SK-N-SH (cell line): ENCODE data around the gene SERPINE2. TPM values are rescaled to one million over a fixed set of nuclear protein-coding genes. Genes with fewer than 3 reads are reported as not detected.
A peak's percentile ranks its signal among the peaks of the same experiment; 100 is the strongest.

Source experiments
- CTCF ChIA-PET: fragments of 300-600, 350-600 bp; formaldehyde crosslinking; extraction: SDS; loops from one replicate; lab custom pipeline; 2021; lab: Yijun Ruan, JAX
- POLR2A ChIA-PET: fragments of 350-600 bp; sonication (Branson Sonifier 250); formaldehyde crosslinking; extraction: SDS; loops from one replicate; lab custom pipeline; 2020; ENCODE audit warnings: antibody characterized with exemption, inconsistent platforms; lab: Yijun Ruan, JAX
- DNase-seq: peaks from one replicate; pipeline ENCODE4 v3.0.0; 2012
- H2AFZ ChIP-seq: fragments of 200-600 bp; sonication (generic); 2 replicates; pipeline ENCODE4 v1.8.1; 2016; ENCODE audit warnings: antibody characterized with exemption, mild to moderate bottlenecking, low read depth
- H3F3A ChIP-seq: fragments of 200-600 bp; sonication (generic); replicated peaks from 2 replicates; pipeline ENCODE3; 2016; ENCODE audit warnings: antibody characterized with exemption, mild to moderate bottlenecking; ENCODE audit not compliant: insufficient read depth
- H3K27ac ChIP-seq, 2 experiments: fragments of 200-500 bp in 1 of 2; fragments of 200-600 bp in 1 of 2; sonication (Bioruptor generic) in 1 of 2; sonication (generic), shearing (Covaris generic) in 1 of 2; 2 replicates each; pipeline versions ENCODE4 v1.5.1 to v1.6.1; 2014 to 2016; ENCODE audit warnings: low read depth in 2 of 2, inconsistent platforms in 1 of 2, low read length in 1 of 2, mild to moderate bottlenecking in 1 of 2, mixed read lengths in 1 of 2
- H3K27me3 ChIP-seq: fragments of 200-600 bp; sonication (generic), shearing (Covaris generic); 2 replicates; pipeline ENCODE4 v1.6.1; 2016; ENCODE audit warnings: mixed run types; ENCODE audit not compliant: insufficient read depth
- H3K36me3 ChIP-seq, 2 experiments: fragments of 200-500 bp in 1 of 2; fragments of 200-600 bp in 1 of 2; sonication (Bioruptor generic) in 1 of 2; sonication (generic) in 1 of 2; replicated peaks in 1 of 2; 2 replicates each; pipeline versions ENCODE3 to v1.5.1; 2014 to 2016; ENCODE audit warnings: low read length in 1 of 2, mild to moderate bottlenecking in 1 of 2; ENCODE audit not compliant: insufficient read depth in 2 of 2, control insufficient read depth in 1 of 2
- H3K4me1 ChIP-seq, 2 experiments: fragments of 200-500 bp in 1 of 2; fragments of 200-600 bp in 1 of 2; sonication (Bioruptor generic) in 1 of 2; sonication (generic), shearing (Covaris generic) in 1 of 2; 2 replicates each; pipeline versions ENCODE4 v1.5.1 to v1.6.1; 2014 to 2016; ENCODE audit warnings: low read depth in 1 of 2, low read length in 1 of 2, mixed run types in 1 of 2; ENCODE audit not compliant: insufficient read depth in 2 of 2, control insufficient read depth in 1 of 2
- H3K4me2 ChIP-seq: fragments of 200-600 bp; sonication (generic), shearing (Covaris generic); 2 replicates; pipeline ENCODE4 v1.6.1; 2017; ENCODE audit warnings: mixed run types
- H3K4me3 ChIP-seq, 2 experiments: fragments of 200-500 bp in 1 of 2; fragments of 200-600 bp in 1 of 2; sonication (Bioruptor generic) in 1 of 2; sonication (generic), shearing (Covaris generic) in 1 of 2; 2 replicates each; pipeline versions ENCODE4 v1.5.1 to v1.8.1; 2014 to 2016; ENCODE audit warnings: low read depth in 2 of 2, inconsistent platforms in 1 of 2, low read length in 1 of 2, mild to moderate bottlenecking in 1 of 2, mixed read lengths in 1 of 2, moderate library complexity in 1 of 2
- H3K79me2 ChIP-seq: fragments of 200-600 bp; sonication (generic); 2 replicates; pipeline ENCODE4 v1.8.1; 2017; ENCODE audit warnings: mild to moderate bottlenecking; ENCODE audit not compliant: insufficient read depth
- H3K9ac ChIP-seq: fragments of 200-600 bp; sonication (generic); 2 replicates; pipeline ENCODE4 v1.6.1; 2017; ENCODE audit warnings: mixed run types
- H3K9me2 ChIP-seq: fragments of 200-600 bp; sonication (generic); 2 replicates; pipeline ENCODE4 v1.6.1; 2017; ENCODE audit warnings: mixed run types
- H3K9me3 ChIP-seq: fragments of 200-600 bp; sonication (generic); 2 replicates; pipeline ENCODE4 v1.6.1; 2017; ENCODE audit warnings: mixed run types, mild to moderate bottlenecking, moderate library complexity
- H4K20me1 ChIP-seq: fragments of 200-600 bp; sonication (generic); 2 replicates; pipeline ENCODE4 v1.6.1; 2017; ENCODE audit warnings: mild to moderate bottlenecking, mixed run types; ENCODE audit not compliant: insufficient read depth
- CHD2 ChIP-seq: fragments of 150-350 bp; IDR thresholded peaks from 2 replicates; pipeline ENCODE4 v1.6.1; 2018; ENCODE audit warnings: low read length; ENCODE audit not compliant: partially characterized antibody
- ELF1 ChIP-seq: IDR thresholded peaks from 2 replicates; pipeline ENCODE4 v1.4.0; 2012
- EZH2phosphoT487 ChIP-seq: fragments of 200-600 bp; sonication (generic); IDR thresholded peaks from 2 replicates; pipeline ENCODE4 v1.6.1; 2017; ENCODE audit warnings: low read depth, mixed run types, mild to moderate bottlenecking, antibody characterized with exemption, moderate library complexity, borderline replicate concordance
- JUND ChIP-seq: IDR thresholded peaks from 2 replicates; pipeline ENCODE4 v1.4.0; 2012
- MAX ChIP-seq: IDR thresholded peaks from 2 replicates; pipeline ENCODE4 v1.4.0; 2012; ENCODE audit warnings: low read depth
- NFIC ChIP-seq: IDR thresholded peaks from 2 replicates; pipeline ENCODE4 v1.4.0; 2012; ENCODE audit warnings: borderline replicate concordance
- SIN3A ChIP-seq: IDR thresholded peaks from 2 replicates; pipeline ENCODE4 v1.6.1; 2012; ENCODE audit warnings: low read depth, mild to moderate bottlenecking, low read length, moderate library complexity, borderline replicate concordance
- TAF1 ChIP-seq: IDR thresholded peaks from 2 replicates; pipeline ENCODE4 v1.6.1; 2012; ENCODE audit warnings: low read depth, mild to moderate bottlenecking, low read length, moderate library complexity, borderline replicate concordance
- USF2 ChIP-seq: fragments of 150-350 bp; IDR thresholded peaks from 2 replicates; pipeline ENCODE4 v1.6.1; 2017; ENCODE audit warnings: antibody characterized with exemption, low read length, low read depth, borderline replicate concordance
- WGBS: methylation state at CpG from one replicate; pipeline ENCODE4 v1.1.6; 2017; ENCODE audit warnings: low lambda C conversion rate; 5-methylcytosine and 5-hydroxymethylcytosine counted together
- polyA plus RNA-seq, 3 experiments: library from polyadenylated mRNA; depleted of rRNA; stranded (reverse); fragments of >200 nt; gene quantifications; 2 replicates each; pipeline ENCODE4 v1.2.3, GENCODE V29; 2012

The SERPINE2 gene
- polyA plus RNA-seq, 1 of the 3 experiments (the other 2 are of a cell fraction), result 249 TPM

- H3K36me3 ChIP-seq, result peaks cover 0 to 9% of the 10 kb centered on the region in 2 experiments
- peak overlapping the region; percentile 91 for H3K9ac ChIP-seq
- CTCF ChIA-PET, result interaction anchor here (1.4 to 1.8 kb wide), 2 partner anchors 11 to 27 kb away, joined by 4 read pairs; no protein-coding TSS in a partner anchor
- H3F3A ChIP-seq, result peaks cover 14% of the 10 kb centered on the region
- POLR2A ChIA-PET, result no interaction called here
- peaks cover 69% of the 10 kb centered on the region for H3K79me2 ChIP-seq
- peak overlapping the region in 1 of 2 experiments; percentile 72; a peak in 2 of 4 replicates for H3K27ac ChIP-seq
- TF ChIP-seq ELF1 (no peak), JUND (no peak), EZH2phosphoT487 (no peak), USF2 (no peak), TAF1 (0 out of 2 replicates have a peak, but pooled peaks have one; percentile 26), MAX (0 out of 2 replicates have a peak, but pooled peaks have one; percentile 23), NFIC (no peak)
- peak; percentile 29 for DNase-seq
- H3K27me3 ChIP-seq, result no peaks in the 10 kb centered on the region
- H4K20me1 ChIP-seq, result peaks cover 17% of the 10 kb centered on the region
- H3K4me1 ChIP-seq, result peaks cover 4 to 6% of the 10 kb centered on the region in 2 experiments
- H2AFZ ChIP-seq, result no peak overlapping the region
- peak overlapping the region; percentile 92 for H3K4me2 ChIP-seq
- peak overlapping the region; percentile 58 to 78 for H3K4me3 ChIP-seq
- H3K9me2 ChIP-seq, result no peaks in the 10 kb centered on the region
- no peaks in the 10 kb centered on the region for H3K9me3 ChIP-seq
- 56% methylated on average over 7 of the region's 7 CpGs for WGBS
These were observed 95.5 kb downstream of the SERPINE2 start for GRCh38 chr2:223943561-223944008.

- 100% methylated on average over 1 of the region's 1 CpG for WGBS
These were observed 96.0 kb downstream of the SERPINE2 start for GRCh38 chr2:223943135-223943534.

More at GRCh38 chr2:223943135-223943534, 96.0 kb downstream of the SERPINE2 start:
- H3K9ac ChIP-seq, result peak overlapping the region; percentile 91; the same call in 1 of the 2 replicates
- no peak overlapping the region for H2AFZ ChIP-seq
- H3K27me3 ChIP-seq, result no peaks in the 10 kb centered on the region
- H3K9me3 ChIP-seq, result no peaks in the 10 kb centered on the region
- no peak for DNase-seq
- POLR2A ChIA-PET, result no interaction called here
- CTCF ChIA-PET, result interaction anchor here (1.4 kb wide), 1 partner anchor 27 kb away, joined by 4 read pairs; no protein-coding TSS in a partner anchor
- TF ChIP-seq CHD2, result no peak
- no peak for TF ChIP-seq SIN3A
- peaks cover 0 to 9% of the 10 kb centered on the region in 2 experiments for H3K36me3 ChIP-seq
- H3F3A ChIP-seq, result peaks cover 14% of the 10 kb centered on the region
- peaks cover 21% of the 10 kb centered on the region for H4K20me1 ChIP-seq
- peak overlapping the region in 1 of 2 experiments; percentile 72; a peak in 2 of 4 replicates for H3K27ac ChIP-seq
- peaks cover 73% of the 10 kb centered on the region for H3K79me2 ChIP-seq
- H3K4me3 ChIP-seq, result peak overlapping the region in 1 of 2 experiments; percentile 78; a peak in 3 of 4 replicates
- peak overlapping the region; percentile 92 for H3K4me2 ChIP-seq
- H3K4me1 ChIP-seq, result peaks cover 4 to 11% of the 10 kb centered on the region in 2 experiments
- H3K9me2 ChIP-seq, result no peaks in the 10 kb centered on the region
